Osteoblast (primary cell): ENCODE measurements around the gene CLSTN2. TPM values are rescaled to one million over a fixed set of nuclear protein-coding genes. Genes with fewer than 3 reads are reported as not detected.

Experiments
- DNase-seq: peaks from one replicate; pipeline ENCODE4 v3.0.0; 2011; ENCODE audit warnings: low spot score, mixed read lengths; ENCODE audit not compliant: insufficient read length; ENCODE audit errors: missing footprints
- H2AFZ ChIP-seq: 2 replicates; pipeline ENCODE4 v1.6.0; 2011; ENCODE audit warnings: mild to moderate bottlenecking, low read length
- H3K27ac ChIP-seq: 2 replicates; pipeline ENCODE4 v1.5.1; 2011; ENCODE audit warnings: mild to moderate bottlenecking, low read depth, low read length, moderate library complexity
- H3K27me3 ChIP-seq: 2 replicates; pipeline ENCODE4 v1.6.0; 2012; ENCODE audit warnings: mild to moderate bottlenecking, control low read depth, inconsistent platforms, low read length, moderate library complexity; ENCODE audit not compliant: insufficient read depth
- H3K36me3 ChIP-seq: 2 replicates; pipeline ENCODE4 v1.5.1; 2011; ENCODE audit warnings: mild to moderate bottlenecking, low read length, control low read depth, moderate library complexity; ENCODE audit not compliant: insufficient read depth
- H3K4me1 ChIP-seq: 2 replicates; pipeline ENCODE4 v1.5.1; 2011; ENCODE audit warnings: mild to moderate bottlenecking, low read length, control low read depth, moderate library complexity; ENCODE audit not compliant: insufficient read depth
- H3K4me2 ChIP-seq: 2 replicates; pipeline ENCODE4 v1.6.0; 2011; ENCODE audit warnings: mild to moderate bottlenecking, low read length; ENCODE audit not compliant: insufficient read depth
- H3K4me3 ChIP-seq: fragments of 200-600 bp; sonication (generic); 3 replicates; pipeline ENCODE4 v1.5.1; 2012; ENCODE audit warnings: mild to moderate bottlenecking, low read length, inconsistent platforms; ENCODE audit not compliant: insufficient read depth
- H3K79me2 ChIP-seq: 2 replicates; pipeline ENCODE4 v1.6.0; 2012; ENCODE audit warnings: mild to moderate bottlenecking, low read length, control low read depth, inconsistent platforms; ENCODE audit not compliant: insufficient read depth
- H3K9me3 ChIP-seq: 2 replicates; pipeline ENCODE4 v1.5.1; 2011; ENCODE audit warnings: low read depth, low read length, control low read depth
- H4K20me1 ChIP-seq: 2 replicates; pipeline ENCODE4 v1.6.0; 2012; ENCODE audit warnings: mild to moderate bottlenecking, low read length, control low read depth; ENCODE audit not compliant: insufficient read depth
- CTCF ChIP-seq: IDR thresholded peaks from 2 replicates; pipeline ENCODE4 v1.5.1; 2011; ENCODE audit warnings: mild to moderate bottlenecking, low read depth, low read length, moderate library complexity; ENCODE audit errors: extremely low read depth
- total RNA-seq: library from RNA; depleted of rRNA; stranded (reverse); fragments of >200 nt; gene quantifications from 2 replicates; pipeline ENCODE4 v1.2.3, GENCODE V29; 2012

CLSTN2 gene
- total RNA-seq, 1 donor, result under 0.01 TPM

- DNase-seq, result no peak
- Histone ChIP-seq H3K27me3 (no peaks in the 10 kb centered on the region), H3K79me2 (no peaks in the 10 kb centered on the region), H4K20me1 (no peaks in the 10 kb centered on the region), H3K4me3 (no peak overlapping the region), H3K36me3 (no peaks in the 10 kb centered on the region), H3K9me3 (no peaks in the 10 kb centered on the region), H3K27ac (no peak overlapping the region), H2AFZ (no peak overlapping the region), H3K4me1 (no peaks in the 10 kb centered on the region), H3K4me2 (no peak overlapping the region)
- no peak for TF ChIP-seq CTCF
Observed at GRCh38 chr3:140546649-140547048, 611.7 kb downstream of the CLSTN2 start.

- Histone ChIP-seq H3K79me2 (no peaks in the 10 kb centered on the region), H3K36me3 (no peaks in the 10 kb centered on the region), H3K4me1 (no peaks in the 10 kb centered on the region), H3K27me3 (no peaks in the 10 kb centered on the region), H3K4me2 (no peak overlapping the region), H4K20me1 (no peaks in the 10 kb centered on the region), H3K9me3 (no peaks in the 10 kb centered on the region), H3K4me3 (no peak overlapping the region), H3K27ac (no peak overlapping the region), H2AFZ (no peak overlapping the region)
- no peak for TF ChIP-seq CTCF
- no peak for DNase-seq
Observed at GRCh38 chr3:140552403-140552802, 617.4 kb downstream of the CLSTN2 start.

GRCh38 chr3:140552898-140553297, 617.9 kb downstream of the CLSTN2 start:
- Histone ChIP-seq H2AFZ (no peak overlapping the region), H3K4me2 (no peak overlapping the region), H3K27ac (no peak overlapping the region), H3K79me2 (no peaks in the 10 kb centered on the region), H4K20me1 (no peaks in the 10 kb centered on the region), H3K27me3 (no peaks in the 10 kb centered on the region), H3K36me3 (no peaks in the 10 kb centered on the region), H3K4me3 (no peak overlapping the region), H3K4me1 (no peaks in the 10 kb centered on the region), H3K9me3 (no peaks in the 10 kb centered on the region)
- TF ChIP-seq CTCF, result peak; percentile 19
- no peak for DNase-seq

GRCh38 chr3:140553591-140553990, 618.6 kb downstream of the CLSTN2 start:
- H3K79me2 ChIP-seq, result no peaks in the 10 kb centered on the region
- TF ChIP-seq CTCF, result no peak

More at GRCh38 chr3:140553591-140553990, 618.6 kb downstream of the CLSTN2 start:
- no peak overlapping the region for H3K4me3 ChIP-seq
- H3K27ac ChIP-seq, result no peak overlapping the region
- no peak for DNase-seq
- no peaks in the 10 kb centered on the region for H3K4me1 ChIP-seq
- no peak overlapping the region for H3K4me2 ChIP-seq
- no peaks in the 10 kb centered on the region for H3K36me3 ChIP-seq
- H2AFZ ChIP-seq, result no peak overlapping the region
- no peaks in the 10 kb centered on the region for H3K9me3 ChIP-seq
- H3K27me3 ChIP-seq, result peaks cover 2% of the 10 kb centered on the region
- no peaks in the 10 kb centered on the region for H4K20me1 ChIP-seq
